H1 (cell line): ENCODE results near the gene CACNG7. TPM values are rescaled to one million over a fixed set of nuclear protein-coding genes. Genes with fewer than 3 reads are reported as not detected.

Experiments
- CTCF ChIA-PET: fragments of 300-600 bp; sonication (Branson Sonifier 250); formaldehyde crosslinking; loops from one replicate; lab custom pipeline; 2021; ENCODE audit not compliant: partially characterized antibody; lab: Charles Lee
- POLR2A ChIA-PET: fragments of 300-600 bp; sonication (Branson Sonifier 250); formaldehyde crosslinking; loops from one replicate; lab custom pipeline; 2021; ENCODE audit warnings: inconsistent platforms; ENCODE audit not compliant: partially characterized antibody; lab: Charles Lee
- DNase-seq, 2 experiments: peaks; one replicate each; pipeline versions ENCODE4 v3.0.0 to v3.0.0-alpha.2; 2010 to 2022; ENCODE audit warnings: low spot score in 2 of 2, low read depth in 1 of 2, mixed read lengths in 1 of 2
- FAIRE-seq: peaks from 2 replicates; lab custom pipeline; 2011; peaks lifted over from hg19 to GRCh38; lab: Jason Lieb, UNC
- H2AFZ ChIP-seq: 2 replicates; pipeline ENCODE4 v1.8.1; 2012; ENCODE audit warnings: low read length, inconsistent platforms
- H2AK5ac ChIP-seq: 2 replicates; pipeline ENCODE4 v1.6.1; 2013; ENCODE audit warnings: low read depth, low read length
- H2BK120ac ChIP-seq: replicated peaks from 2 replicates; pipeline ENCODE3; 2013; ENCODE audit warnings: low read depth, low read length, inconsistent platforms
- H2BK12ac ChIP-seq: 2 replicates; pipeline ENCODE4 v1.6.1; 2013; ENCODE audit warnings: low read depth, low read length
- H2BK15ac ChIP-seq: 2 replicates; pipeline ENCODE4 v1.6.1; 2013; ENCODE audit warnings: low read length
- H2BK20ac ChIP-seq: 2 replicates; pipeline ENCODE4 v1.6.1; 2013; ENCODE audit warnings: low read length
- H2BK5ac ChIP-seq: 2 replicates; pipeline ENCODE4 v1.6.1; 2013; ENCODE audit warnings: low read depth, low read length
- H3K14ac ChIP-seq: 2 replicates; pipeline ENCODE4 v1.6.1; 2013; ENCODE audit warnings: inconsistent platforms; ENCODE audit not compliant: insufficient read length
- H3K18ac ChIP-seq: 2 replicates; pipeline ENCODE4 v1.6.1; 2013; ENCODE audit warnings: low read length; ENCODE audit errors: extremely low read depth
- H3K23ac ChIP-seq: 2 replicates; pipeline ENCODE4 v1.6.1; 2013; ENCODE audit warnings: inconsistent platforms; ENCODE audit not compliant: insufficient read length
- H3K23me2 ChIP-seq: 2 replicates; pipeline ENCODE4 v1.6.1; 2013; ENCODE audit warnings: low read depth, low read length
- H3K27ac ChIP-seq: 2 replicates; pipeline ENCODE4 v1.6.1; 2011; ENCODE audit warnings: low read depth, low read length, inconsistent platforms
- H3K27me3 ChIP-seq, 4 experiments: replicated peaks in 1 of 4; 1 replicate in 1 of 4; 2 replicates in 3 of 4; pipeline versions ENCODE4 v1.6.1 to v1.8.1; 2011 to 2013; ENCODE audit warnings: low read length in 3 of 4, mild to moderate bottlenecking in 3 of 4, inconsistent platforms in 2 of 4, mixed read lengths in 2 of 4, moderate library complexity in 1 of 4; ENCODE audit not compliant: control insufficient read depth in 3 of 4, insufficient read depth in 3 of 4; ENCODE audit errors: extremely low read depth in 1 of 4
- H3K36me3 ChIP-seq, 4 experiments: 2 replicates each; pipeline versions ENCODE4 v1.6.1 to v1.8.1; 2011 to 2013; ENCODE audit warnings: mild to moderate bottlenecking in 4 of 4, low read length in 3 of 4, moderate library complexity in 2 of 4, control low read depth in 1 of 4, inconsistent platforms in 1 of 4; ENCODE audit not compliant: insufficient read depth in 4 of 4, control insufficient read depth in 2 of 4
- H3K4ac ChIP-seq: replicated peaks from 2 replicates; pipeline ENCODE3; 2013; ENCODE audit warnings: low read length, low read depth, mixed read lengths, inconsistent platforms; ENCODE audit not compliant: insufficient read length
- H3K4me1 ChIP-seq, 4 experiments: replicated peaks in 1 of 4; 1 replicate in 1 of 4; 2 replicates in 3 of 4; pipeline versions ENCODE4 v1.6.1 to v1.8.1; 2011 to 2013; ENCODE audit warnings: low read length in 3 of 4, inconsistent platforms in 2 of 4, mixed read lengths in 1 of 4; ENCODE audit not compliant: insufficient read depth in 4 of 4, control insufficient read depth in 3 of 4
- H3K4me2 ChIP-seq, 2 experiments: 2 replicates each; pipeline versions ENCODE4 v1.6.1 to v1.8.1; 2011 to 2013; ENCODE audit warnings: low read depth in 2 of 2, low read length in 2 of 2, control low read depth in 1 of 2, inconsistent platforms in 1 of 2, mild to moderate bottlenecking in 1 of 2; ENCODE audit not compliant: insufficient read depth in 1 of 2
- H3K4me3 ChIP-seq, 4 experiments: fragments of 200-600, 300-600 bp in 1 of 4; sonication (generic), shearing (Covaris generic), sonication (Bioruptor Twin) in 1 of 4; 2 replicates each; pipeline versions ENCODE4 v1.5.1 to v1.8.1; 2011 to 2016; ENCODE audit warnings: low read length in 4 of 4, low read depth in 3 of 4, control low read depth in 2 of 4, inconsistent platforms in 2 of 4, mild to moderate bottlenecking in 2 of 4, mixed read lengths in 1 of 4, moderate library complexity in 1 of 4; ENCODE audit not compliant: insufficient read depth in 2 of 4; ENCODE audit errors: extremely low read depth in 1 of 4
- H3K56ac ChIP-seq: replicated peaks from 2 replicates; pipeline ENCODE3; 2013; ENCODE audit warnings: low read depth, mild to moderate bottlenecking, mixed read lengths, low read length, inconsistent platforms; ENCODE audit not compliant: insufficient read length
- H3K79me1 ChIP-seq: 2 replicates; pipeline ENCODE4 v1.6.1; 2013; ENCODE audit warnings: low read depth, low read length, control low read depth
- H3K79me2 ChIP-seq, 2 experiments: 2 replicates each; pipeline versions ENCODE4 v1.6.1 to v1.8.1; 2012 to 2013; ENCODE audit warnings: low read length in 2 of 2, mild to moderate bottlenecking in 2 of 2, inconsistent platforms in 1 of 2; ENCODE audit not compliant: insufficient read depth in 2 of 2, control insufficient read depth in 1 of 2
- H3K9ac ChIP-seq, 4 experiments: replicated peaks in 1 of 4; 1 replicate in 1 of 4; 2 replicates in 3 of 4; pipeline versions ENCODE4 v1.6.1 to v1.8.1; 2011 to 2013; ENCODE audit warnings: low read depth in 3 of 4, low read length in 3 of 4, control low read depth in 2 of 4, mild to moderate bottlenecking in 2 of 4, moderate library complexity in 2 of 4, inconsistent platforms in 1 of 4; ENCODE audit errors: extremely low read depth in 1 of 4
- H3K9me3 ChIP-seq, 2 experiments: 2 replicates each; pipeline versions ENCODE4 v1.6.1 to v1.8.1; 2012 to 2013; ENCODE audit warnings: mild to moderate bottlenecking in 2 of 2, moderate library complexity in 2 of 2, control low read depth in 1 of 2, inconsistent platforms in 1 of 2, low read depth in 1 of 2, low read length in 1 of 2, mixed read lengths in 1 of 2; ENCODE audit not compliant: insufficient read depth in 2 of 2
- H4K20me1 ChIP-seq, 2 experiments: replicated peaks in 1 of 2; 2 replicates each; pipeline versions ENCODE3 to v1.8.1; 2011 to 2013; ENCODE audit warnings: inconsistent platforms in 2 of 2, low read length in 2 of 2, mild to moderate bottlenecking in 1 of 2; ENCODE audit not compliant: insufficient read depth in 2 of 2, control insufficient read depth in 1 of 2
- H4K5ac ChIP-seq: 2 replicates; pipeline ENCODE4 v1.6.1; 2013; ENCODE audit warnings: low read length, low read depth, mixed read lengths, inconsistent platforms; ENCODE audit not compliant: insufficient read length
- H4K8ac ChIP-seq: 2 replicates; pipeline ENCODE4 v1.8.0; 2013; ENCODE audit warnings: mild to moderate bottlenecking, moderate library complexity, low read length, inconsistent platforms; ENCODE audit not compliant: insufficient read depth; ENCODE audit errors: extremely low read depth
- H4K91ac ChIP-seq: replicated peaks from 2 replicates; pipeline ENCODE3; 2013; ENCODE audit warnings: low read length, mixed read lengths, inconsistent platforms; ENCODE audit not compliant: insufficient read length
- E2F6 ChIP-seq: IDR thresholded peaks from 2 replicates; pipeline ENCODE4 v1.6.1; 2012; ENCODE audit warnings: inconsistent platforms
- HDAC2 ChIP-seq, 2 experiments: fragments of 300-600 bp in 1 of 2; sonication (generic) in 1 of 2; IDR thresholded peaks; 2 replicates each; pipeline ENCODE4 v1.6.1; 2011 to 2012; ENCODE audit warnings: low read depth in 2 of 2, low read length in 2 of 2, mild to moderate bottlenecking in 2 of 2, moderate library complexity in 2 of 2, borderline replicate concordance in 1 of 2, inconsistent platforms in 1 of 2
- JUN ChIP-seq: IDR thresholded peaks from 2 replicates; pipeline ENCODE4 v1.6.1; 2011; ENCODE audit warnings: low read depth, mild to moderate bottlenecking, improper control_type of control experiment, low read length
- SAP30 ChIP-seq: fragments of 300-600 bp; sonication (generic); IDR thresholded peaks from 2 replicates; pipeline ENCODE4 v1.7.1; 2012; ENCODE audit warnings: low read length, moderate library complexity, mild to moderate bottlenecking, inconsistent platforms; ENCODE audit not compliant: insufficient read depth, insufficient replicate concordance
- USF2 ChIP-seq: IDR thresholded peaks from 2 replicates; pipeline ENCODE4 v1.6.1; 2011; ENCODE audit warnings: low read length, improper control_type of control experiment
- WGBS, 2 experiments: shearing (Covaris generic) in 1 of 2; methylation state at CpG; one replicate each; pipeline versions ENCODE4 v1.1.6 to v1.1.7; 2013 to 2015; ENCODE audit warnings: low lambda C conversion rate in 2 of 2, mixed read lengths in 2 of 2, inconsistent platforms in 1 of 2, low coverage in 1 of 2, missing lambda C conversion rate in 1 of 2; ENCODE audit not compliant: insufficient replicate concordance in 2 of 2, insufficient coverage in 1 of 2, insufficient read length in 1 of 2; ENCODE audit errors: extremely low coverage in 1 of 2, missing lambda C conversion rate in 1 of 2; 5-methylcytosine and 5-hydroxymethylcytosine counted together
- polyA plus RNA-seq, 7 experiments: library from polyadenylated mRNA; depleted of rRNA in 3 of 7; stranded (reverse) in 5 of 7; unstranded in 2 of 7; fragments of >200 nt in 5 of 7; fragments of 200-250 nt in 2 of 7; gene quantifications; 1 replicate in 5 of 7; 2 replicates in 1 of 7; 4 replicates in 1 of 7; pipeline versions ENCODE4 v1.2.1 to v1.2.3, GENCODE V29; 2011 to 2013; ENCODE audit warnings: missing spikeins in 2 of 7, mixed read lengths in 2 of 7
- total RNA-seq: library from RNA; stranded (reverse); fragmentation: NEBNext Ultra II Directional; extraction: Animal tissue kit (Norgen Biotek cat#: 25700); gene quantifications from 2 replicates; pipeline ENCODE4 v1.2.1, GENCODE V29; 2021

The CACNG7 gene
- total and polyA plus RNA-seq, 2 of the 8 experiments (the other 6 are each of a cell fraction or from before 2014, with no cell fraction given), result 28.9 to 69.8 TPM

DNA sequence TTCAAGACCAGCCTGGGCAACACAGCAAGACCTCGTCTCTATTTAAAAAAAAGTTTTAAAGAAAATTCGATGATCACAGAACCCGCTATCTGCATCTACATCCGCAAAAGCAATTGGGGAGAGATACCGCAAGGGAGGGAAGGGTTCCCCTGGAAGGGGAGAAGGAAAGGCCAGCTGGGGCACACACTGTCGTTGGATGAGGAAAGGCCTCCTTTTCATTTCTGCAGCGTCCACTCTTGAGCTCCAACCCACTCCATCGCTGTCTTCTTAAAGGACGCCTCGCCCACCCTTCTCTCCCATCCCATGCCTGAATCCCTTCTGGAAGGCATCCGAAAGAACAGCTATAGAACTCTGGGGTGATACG is 30.3 kb upstream of the CACNG7 start:
- CTCF ChIA-PET, result interaction anchor here (0.9 to 1.9 kb wide), 10 partner anchors 9 to 145 kb away, joined by 3 to 7 read pairs (median 3); no protein-coding TSS in a partner anchor

More for the DNA sequence above, 30.3 kb upstream of the CACNG7 start:
- Histone ChIP-seq H3K4ac (no peak overlapping the region), H4K20me1 (peaks cover 1 to 5% of the 10 kb centered on the region in 2 experiments), H2AFZ (peak overlapping the region; percentile 5; the same call in 1 of the 2 replicates), H3K27me3 (peaks cover 0 to 9% (median 3%) of the 10 kb centered on the region in 4 experiments; a peak in 4 of 7 replicates), H4K91ac (no peak overlapping the region), H2BK12ac (peak overlapping the region; percentile 0; the same call in 1 of the 2 replicates), H3K79me2 (no peaks in the 10 kb centered on the region; a peak in 1 of 4 replicates), H4K5ac (peak overlapping the region; percentile 79), H3K56ac (no peak overlapping the region), H3K4me1 (peaks cover 3 to 21% (median 7%) of the 10 kb centered on the region in 4 experiments), H2BK5ac (peak overlapping the region; percentile 94), H3K9ac (peak overlapping the region; percentile 8 to 75 (median 69)), H3K4me2 (peak overlapping the region; percentile 72), H3K79me1 (no peaks in the 10 kb centered on the region), H3K4me3 (peak overlapping the region; percentile 44 to 64 (median 54)), H3K23me2 (peaks cover 23% of the 10 kb centered on the region), H3K18ac (peak overlapping the region; percentile 9), H3K9me3 (no peaks in the 10 kb centered on the region), H2BK120ac (no peak overlapping the region), H3K23ac (no peak overlapping the region), H3K14ac (no peak overlapping the region), H3K27ac (peak overlapping the region; percentile 69), H4K8ac (peak overlapping the region; percentile 78; the same call in 1 of the 2 replicates), H2AK5ac (peak overlapping the region; percentile 77; the same call in 1 of the 2 replicates), H3K36me3 (peaks cover 5 to 21% (median 9%) of the 10 kb centered on the region in 4 experiments; a peak in 6 of 8 replicates), H2BK15ac (0 out of 2 replicates have a peak overlapping the region, but pooled peaks have one; percentile 3), H2BK20ac (no peak overlapping the region)
- FAIRE-seq (no peak), DNase-seq (no peak)
- POLR2A ChIA-PET, result interaction anchor here (0.5 to 4.5 kb wide), 15 partner anchors 8 to 218 kb away, joined by 3 to 96 read pairs (median 4); partner anchors contain the start of genes CACNG7 and MYADM
- TF ChIP-seq SAP30 (no peak), HDAC2 (IDR thresholded peaks at IDR 0.05; ENCODE audit: borderline replicate concordance in 1 of 2, low read depth in 2 of 2, low read length in 2 of 2) (no peak), JUN (no peak), USF2 (no peak), E2F6 (no peak)
- WGBS, 2 experiments, result 55% methylated on average over 12 of the region's 12 CpGs; no CpG with 5 or more reads in 1 of the 2 experiments
